Measurements from ENCODE around the gene HPS5.
"Not testable (repeated sequence)": the region's sequence is repeated elsewhere in the genome, so short reads cannot be mapped to it uniquely, and the experiment has no call there.

The HPS5 gene, protein sequence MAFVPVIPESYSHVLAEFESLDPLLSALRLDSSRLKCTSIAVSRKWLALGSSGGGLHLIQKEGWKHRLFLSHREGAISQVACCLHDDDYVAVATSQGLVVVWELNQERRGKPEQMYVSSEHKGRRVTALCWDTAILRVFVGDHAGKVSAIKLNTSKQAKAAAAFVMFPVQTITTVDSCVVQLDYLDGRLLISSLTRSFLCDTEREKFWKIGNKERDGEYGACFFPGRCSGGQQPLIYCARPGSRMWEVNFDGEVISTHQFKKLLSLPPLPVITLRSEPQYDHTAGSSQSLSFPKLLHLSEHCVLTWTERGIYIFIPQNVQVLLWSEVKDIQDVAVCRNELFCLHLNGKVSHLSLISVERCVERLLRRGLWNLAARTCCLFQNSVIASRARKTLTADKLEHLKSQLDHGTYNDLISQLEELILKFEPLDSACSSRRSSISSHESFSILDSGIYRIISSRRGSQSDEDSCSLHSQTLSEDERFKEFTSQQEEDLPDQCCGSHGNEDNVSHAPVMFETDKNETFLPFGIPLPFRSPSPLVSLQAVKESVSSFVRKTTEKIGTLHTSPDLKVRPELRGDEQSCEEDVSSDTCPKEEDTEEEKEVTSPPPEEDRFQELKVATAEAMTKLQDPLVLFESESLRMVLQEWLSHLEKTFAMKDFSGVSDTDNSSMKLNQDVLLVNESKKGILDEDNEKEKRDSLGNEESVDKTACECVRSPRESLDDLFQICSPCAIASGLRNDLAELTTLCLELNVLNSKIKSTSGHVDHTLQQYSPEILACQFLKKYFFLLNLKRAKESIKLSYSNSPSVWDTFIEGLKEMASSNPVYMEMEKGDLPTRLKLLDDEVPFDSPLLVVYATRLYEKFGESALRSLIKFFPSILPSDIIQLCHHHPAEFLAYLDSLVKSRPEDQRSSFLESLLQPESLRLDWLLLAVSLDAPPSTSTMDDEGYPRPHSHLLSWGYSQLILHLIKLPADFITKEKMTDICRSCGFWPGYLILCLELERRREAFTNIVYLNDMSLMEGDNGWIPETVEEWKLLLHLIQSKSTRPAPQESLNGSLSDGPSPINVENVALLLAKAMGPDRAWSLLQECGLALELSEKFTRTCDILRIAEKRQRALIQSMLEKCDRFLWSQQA

DNA sequence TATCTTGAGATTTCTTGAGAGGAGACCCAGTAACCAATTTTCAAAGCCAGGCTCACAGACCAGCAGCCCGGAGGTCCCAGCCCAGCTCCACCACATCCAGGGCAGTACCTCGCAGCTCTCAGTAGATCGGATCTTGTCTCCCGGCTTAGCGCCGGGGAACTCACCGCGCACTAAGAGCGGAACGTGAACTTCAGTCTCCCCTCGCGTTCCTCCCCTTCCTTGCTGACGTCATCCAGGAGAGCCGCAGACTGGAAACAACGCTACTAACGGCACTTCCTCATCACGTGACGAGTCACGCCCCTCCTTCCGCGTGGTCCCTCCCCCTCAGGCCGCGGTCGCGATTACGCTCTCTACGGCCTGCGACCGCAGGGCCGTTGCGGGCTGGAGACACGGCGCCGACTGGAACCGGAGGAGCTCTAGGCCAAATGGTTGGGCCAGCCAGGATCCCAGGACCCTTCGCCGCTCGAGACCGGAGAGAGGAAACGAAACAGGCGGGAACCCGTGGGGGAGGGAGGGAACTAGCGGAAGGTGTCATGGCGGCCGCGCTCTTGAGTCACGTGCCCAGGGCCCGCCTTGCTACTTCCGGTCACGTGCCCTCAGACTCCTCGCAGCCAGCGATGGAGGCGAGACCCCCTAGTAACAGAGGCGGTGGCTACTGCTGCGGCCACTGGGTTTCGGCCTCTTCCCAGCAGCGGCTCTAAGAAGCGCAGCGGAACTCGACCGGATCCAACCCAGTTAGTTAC lies at the start of gene HPS5, which contains the start of gene GTF2H1:
HPS5 (minus strand) TSS at position 172 of the 743 bp plus-strand sequence. CDS start 4,282 bp downstream, outside the sequence.
GTF2H1 (plus strand) TSS at position 599 of the 743 bp plus-strand sequence. CDS start 10,508 bp downstream, outside the sequence.
- DNase-seq = peak; percentile 99

DNA sequence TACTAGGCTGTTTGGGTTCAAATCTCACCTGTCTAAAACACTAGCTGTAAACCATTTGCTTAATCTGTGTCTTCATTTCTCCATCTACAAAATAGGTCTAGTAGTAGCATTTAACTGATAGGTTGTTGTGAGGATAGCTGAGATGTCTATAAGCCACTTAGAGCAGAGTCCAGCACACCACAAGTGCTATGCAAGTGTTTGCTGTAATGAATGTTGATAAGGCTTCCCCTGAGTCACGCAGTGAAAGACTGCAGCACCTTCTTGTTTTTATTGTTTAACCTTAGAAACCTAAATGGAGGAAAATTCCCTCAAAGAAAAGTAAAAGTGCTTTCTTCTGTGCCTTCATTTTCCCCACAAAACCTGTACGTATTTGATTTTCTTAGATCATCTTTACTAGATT lies 49.3 kb upstream of the HPS5 start:
- DNase-seq = no peak

DNA sequence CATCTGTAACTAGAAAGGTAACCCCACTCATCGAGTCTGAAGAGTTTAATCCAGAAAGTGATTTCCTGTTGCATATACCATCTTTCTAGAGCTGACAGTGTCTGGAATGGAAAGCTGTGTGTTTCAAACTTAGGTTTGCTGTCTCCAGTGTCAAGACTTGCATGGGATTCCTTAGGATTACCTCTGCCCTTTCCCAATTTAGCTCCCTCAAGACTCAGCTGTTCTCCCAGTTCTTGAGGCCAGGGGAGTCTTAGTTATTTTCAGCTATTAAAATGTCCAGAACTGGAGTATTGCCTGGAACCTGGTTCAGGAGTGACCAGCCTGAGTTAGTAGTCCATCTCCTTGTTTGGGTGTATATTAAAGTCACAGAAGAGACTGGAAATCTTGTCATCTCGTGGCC lies 47.5 kb upstream of the HPS5 start:
- DNase-seq = no peak

DNA sequence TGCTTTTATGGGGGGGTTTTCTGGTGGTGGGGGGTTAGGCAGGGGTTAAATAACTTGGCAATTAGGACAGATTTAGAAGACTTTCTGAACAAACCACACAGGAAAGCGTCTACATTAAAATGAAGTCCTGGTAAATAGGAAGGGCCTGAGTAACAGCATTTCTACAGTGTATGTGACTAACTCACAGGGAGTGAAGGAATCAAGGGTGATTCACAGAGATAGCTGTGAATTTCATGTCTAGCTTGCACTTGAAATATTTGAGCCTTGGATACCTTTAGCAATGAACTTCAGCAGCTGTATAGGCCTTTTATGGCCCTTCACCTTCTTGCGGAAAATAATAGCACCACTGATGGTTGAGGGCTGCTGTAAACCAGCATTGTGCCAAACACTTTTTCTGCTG lies 46.3 kb upstream of the HPS5 start:
- DNase-seq = peak; percentile 48

DNA sequence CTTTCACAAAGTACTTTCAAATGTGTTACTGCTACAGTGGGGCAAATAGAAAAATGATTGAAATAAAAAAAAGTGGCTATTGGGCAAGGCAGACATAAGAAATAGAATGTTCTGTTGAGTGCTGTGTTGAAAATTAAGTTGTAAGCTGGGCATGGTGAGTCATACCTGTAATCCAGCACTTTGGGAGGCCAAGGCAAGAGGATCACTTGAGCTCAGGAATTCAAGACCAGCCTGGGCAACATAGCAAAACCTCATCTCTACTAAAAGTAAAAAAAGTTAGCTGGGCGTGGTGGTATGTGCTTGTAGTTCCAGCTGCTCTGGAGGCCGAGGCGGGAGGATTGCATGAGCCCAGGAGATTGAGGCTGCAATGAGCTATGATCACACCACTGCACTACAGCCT lies 45.5 kb upstream of the HPS5 start:
- DNase-seq = peak; percentile 34

DNA sequence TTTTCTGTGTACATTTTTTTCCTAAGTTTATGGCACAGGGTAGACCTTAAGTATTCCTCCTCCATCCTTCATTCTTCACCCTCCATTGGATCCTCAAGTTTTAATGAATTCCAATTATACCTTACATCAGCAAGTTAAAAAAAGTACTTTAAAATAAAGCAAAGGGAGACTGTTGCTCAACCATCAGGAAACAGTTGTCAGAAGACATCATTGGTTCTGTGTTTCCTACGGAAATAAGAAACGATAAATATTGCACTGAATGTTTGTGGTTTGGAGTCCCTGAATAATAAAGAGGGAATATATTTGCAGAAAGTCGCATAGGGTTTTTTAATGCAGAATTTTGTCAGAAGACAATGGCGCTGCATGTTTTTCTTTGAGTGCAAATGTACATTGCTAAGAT lies 44.3 kb upstream of the HPS5 start:
- no peak for DNase-seq

DNA sequence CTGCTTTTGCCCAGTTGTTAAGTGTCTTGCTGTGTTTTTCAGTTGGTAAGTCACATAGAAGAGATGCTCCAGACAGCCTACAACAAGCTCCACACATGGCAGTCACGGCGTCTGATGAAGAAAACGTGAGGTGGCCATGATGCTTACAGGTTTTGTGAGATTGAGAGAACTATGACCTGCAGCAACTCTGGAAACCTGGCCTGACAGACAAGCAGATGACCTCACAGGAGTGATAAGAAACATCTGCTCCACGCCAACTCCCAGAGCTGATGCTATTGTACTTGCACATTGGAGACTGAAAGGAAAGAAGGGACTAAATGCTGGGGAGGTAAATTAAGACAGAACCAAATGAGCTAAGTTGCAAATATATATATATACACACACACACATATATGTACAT lies 43.8 kb upstream of the HPS5 start:
- DNase-seq = no peak

DNA sequence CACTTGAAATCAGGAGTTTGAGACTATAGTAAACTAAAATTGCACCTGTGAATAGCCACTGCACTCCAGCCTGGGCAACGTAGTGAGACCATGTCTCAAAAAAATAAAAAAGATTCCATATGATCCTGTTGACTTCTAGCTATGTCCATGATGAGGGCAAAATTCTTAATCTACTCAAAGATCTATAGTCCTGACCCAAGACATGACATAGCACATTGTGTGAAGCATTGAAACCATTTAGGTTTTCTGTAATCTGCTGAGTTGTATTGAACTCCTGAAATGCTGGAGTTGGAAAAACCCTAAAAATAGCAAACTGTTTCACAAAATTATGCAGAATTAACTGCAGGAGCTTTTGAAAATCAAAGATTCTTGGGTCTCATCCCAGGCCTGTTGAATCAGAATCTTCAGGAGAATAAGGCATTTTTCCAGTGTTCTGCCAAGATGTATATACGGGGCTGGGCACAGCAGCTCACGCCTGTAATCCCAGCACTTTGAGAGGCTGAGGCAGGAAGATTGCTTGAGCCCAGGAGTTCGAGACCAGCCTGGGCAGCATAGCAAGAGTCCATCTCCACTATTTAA lies 42.6 kb upstream of the HPS5 start:
- no peak for DNase-seq

DNA sequence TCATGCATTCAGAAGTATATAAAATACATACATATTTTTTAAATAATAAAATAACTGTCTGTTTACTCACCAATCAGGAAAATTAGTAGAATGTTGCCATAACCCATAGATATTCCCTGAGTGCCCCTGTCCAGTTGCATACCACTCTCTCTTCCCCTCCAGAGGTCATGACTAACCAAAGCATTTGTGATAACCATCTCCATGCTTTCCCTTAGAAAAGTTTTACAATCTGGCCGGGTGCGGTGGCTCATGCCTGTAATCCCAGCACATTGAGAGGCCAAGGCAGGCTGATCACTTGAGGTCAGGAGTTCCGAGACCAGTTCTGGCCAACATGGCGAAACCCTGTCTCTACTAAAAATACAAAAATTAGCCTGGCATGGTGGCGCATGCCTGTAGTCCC lies 39.2 kb upstream of the HPS5 start:
- no peak for DNase-seq

DNA sequence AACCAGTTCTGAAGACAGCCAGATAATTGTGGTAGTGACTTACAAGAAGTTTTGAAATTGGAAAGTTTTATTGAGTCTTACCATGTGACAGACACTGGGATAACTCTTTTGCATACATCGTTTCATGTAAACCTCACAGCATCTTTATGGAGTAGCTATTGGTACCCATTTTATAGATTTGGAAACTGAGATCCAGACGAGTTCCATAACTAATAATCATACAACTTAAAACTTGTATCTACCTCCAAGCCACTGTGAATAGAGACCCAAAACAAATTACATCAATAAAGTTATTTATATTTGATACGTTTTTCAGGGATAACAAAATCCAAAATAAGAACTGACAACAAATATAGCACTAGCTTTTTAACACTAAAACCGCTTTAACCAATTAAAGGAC lies 36.7 kb upstream of the HPS5 start:
- no peak for DNase-seq

DNA sequence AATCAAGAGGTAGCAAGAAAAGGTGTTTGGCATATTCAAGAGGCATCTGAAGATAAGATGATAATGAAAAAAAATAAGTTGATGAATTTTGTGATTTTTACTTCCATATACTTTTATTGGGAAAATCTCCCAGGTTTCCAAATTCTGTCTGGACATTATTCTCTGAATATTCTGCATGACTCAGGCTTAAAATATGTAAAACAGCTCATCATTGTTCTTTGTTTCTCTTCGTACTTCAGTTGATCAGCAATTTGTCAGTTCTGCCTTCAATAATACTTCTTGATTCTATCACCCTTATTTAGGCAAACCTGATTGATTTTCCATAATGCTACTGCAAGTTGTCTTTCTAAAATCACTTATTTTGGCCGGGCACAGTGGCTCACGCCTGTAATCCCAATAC lies 30.6 kb upstream of the HPS5 start:
- peak; percentile 35 for DNase-seq

DNA sequence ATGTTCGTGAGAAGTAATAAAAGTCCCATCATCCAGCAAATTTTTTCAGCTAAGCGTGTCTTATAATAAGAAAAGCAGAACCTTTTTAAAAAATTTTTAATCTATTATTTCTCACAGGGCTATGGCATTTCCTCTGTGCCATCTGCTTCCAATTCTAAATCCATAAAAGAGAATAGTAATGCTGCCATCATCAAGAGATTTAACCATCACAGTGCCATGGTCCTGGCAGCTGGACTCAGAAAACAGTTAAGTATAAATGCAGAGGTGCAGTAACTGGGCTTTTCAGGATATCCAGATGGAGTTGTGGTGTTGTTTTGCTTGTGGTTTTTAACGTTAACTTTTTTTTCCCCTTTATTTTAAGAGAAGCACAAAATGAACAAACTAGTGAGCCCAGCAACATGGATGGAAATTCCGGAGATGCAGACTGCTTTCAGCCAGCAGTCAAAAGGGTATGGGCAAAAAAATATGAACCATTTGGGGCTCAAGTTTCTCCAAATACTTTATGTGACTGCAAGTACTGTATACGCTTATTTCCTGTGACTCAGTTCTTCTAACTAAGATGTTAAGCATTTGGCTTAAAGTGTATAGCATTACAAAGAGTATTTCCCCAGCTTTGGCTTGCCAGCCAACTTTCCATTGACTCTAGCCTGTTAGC lies 25.7 kb upstream of the HPS5 start:
- peak; percentile 93 for DNase-seq

DNA sequence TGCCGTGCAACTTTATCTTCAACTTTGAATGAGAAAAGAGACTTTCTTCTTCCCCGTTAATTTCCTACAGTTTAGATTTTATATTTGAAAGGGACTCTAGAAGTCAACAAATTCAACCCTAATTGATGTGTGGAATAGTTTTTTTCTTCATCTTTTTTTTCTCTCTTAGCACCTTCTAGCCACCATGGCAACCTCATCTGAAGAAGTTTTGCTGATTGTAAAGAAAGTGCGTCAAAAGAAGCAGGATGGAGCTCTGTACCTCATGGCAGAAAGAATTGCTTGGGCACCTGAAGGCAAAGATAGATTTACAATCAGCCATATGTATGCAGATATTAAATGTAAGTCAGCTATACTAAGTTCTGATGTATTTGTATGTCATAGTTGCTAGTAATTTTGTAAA lies 11.0 kb upstream of the HPS5 start:
- DNase-seq = no peak

DNA sequence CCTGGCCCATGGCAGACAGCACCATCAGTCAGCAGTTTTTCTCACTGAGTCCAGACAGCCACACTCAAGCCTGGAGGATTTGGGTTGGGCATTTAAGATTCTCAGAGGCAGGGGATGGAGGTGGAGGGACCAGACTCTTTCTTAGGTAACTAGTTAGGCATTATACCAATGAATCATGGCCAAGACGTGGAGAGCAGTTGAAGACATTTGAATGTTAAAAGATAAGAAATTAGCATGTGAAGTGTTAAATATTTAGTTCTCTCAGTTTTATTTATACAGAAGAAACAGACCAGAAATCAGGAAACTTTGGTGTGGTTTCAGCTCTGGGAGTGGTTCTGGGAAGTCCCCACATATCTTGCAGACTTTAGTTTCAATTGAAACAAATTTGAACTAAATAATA lies 10.4 kb upstream of the HPS5 start:
- no peak for DNase-seq

DNA sequence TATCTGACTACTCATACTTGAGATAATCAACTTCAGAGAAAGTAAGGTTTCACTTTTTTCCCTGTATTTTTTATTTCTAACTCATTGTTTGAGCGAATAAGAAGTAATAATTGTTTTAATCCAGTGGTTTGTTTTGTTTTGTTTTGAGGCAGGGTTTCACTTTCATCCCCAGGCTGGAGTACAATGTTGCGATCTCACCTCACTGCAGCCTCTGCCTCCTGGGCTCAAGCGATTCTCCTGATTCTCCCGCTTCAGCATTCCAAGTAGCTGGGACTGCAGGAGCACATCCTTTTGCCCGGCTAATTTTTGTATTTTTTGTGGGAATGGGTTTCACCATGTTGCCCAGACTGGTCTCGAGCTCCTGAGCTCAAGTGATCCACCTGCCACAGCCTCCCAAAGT lies 9.0 kb upstream of the HPS5 start:
- DNase-seq = no peak

DNA sequence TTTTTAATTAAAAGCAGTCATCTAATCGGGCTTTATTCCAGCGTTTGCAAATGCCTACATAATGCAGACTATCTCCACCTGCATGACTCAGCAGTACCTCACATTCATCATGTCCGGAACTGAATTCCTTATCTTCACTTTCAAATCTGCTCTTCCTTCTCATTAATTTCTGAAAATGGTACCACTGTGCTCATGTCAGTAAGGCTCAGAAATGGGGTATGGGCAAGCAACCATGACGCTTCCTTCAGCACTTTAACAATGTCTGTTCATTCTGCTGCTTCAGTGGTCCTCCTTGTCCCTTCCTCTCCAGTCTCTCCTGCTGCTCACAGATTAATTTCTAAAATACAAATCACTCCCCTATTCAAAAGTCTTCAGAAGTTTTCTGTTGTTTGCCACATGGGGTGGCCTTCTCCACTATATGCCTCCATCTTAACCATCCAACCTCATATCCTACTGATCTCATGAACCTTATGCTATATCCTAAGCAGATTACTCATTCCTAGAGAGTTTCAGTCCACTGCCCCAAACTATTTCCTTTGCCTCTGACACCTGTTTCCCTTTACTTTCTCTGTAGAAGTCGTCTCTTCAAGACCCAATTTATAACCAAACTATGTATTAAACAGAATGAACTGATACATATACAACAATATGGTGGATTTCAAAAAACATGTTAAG lies 7.4 kb upstream of the HPS5 start:
- no peak for DNase-seq

DNA sequence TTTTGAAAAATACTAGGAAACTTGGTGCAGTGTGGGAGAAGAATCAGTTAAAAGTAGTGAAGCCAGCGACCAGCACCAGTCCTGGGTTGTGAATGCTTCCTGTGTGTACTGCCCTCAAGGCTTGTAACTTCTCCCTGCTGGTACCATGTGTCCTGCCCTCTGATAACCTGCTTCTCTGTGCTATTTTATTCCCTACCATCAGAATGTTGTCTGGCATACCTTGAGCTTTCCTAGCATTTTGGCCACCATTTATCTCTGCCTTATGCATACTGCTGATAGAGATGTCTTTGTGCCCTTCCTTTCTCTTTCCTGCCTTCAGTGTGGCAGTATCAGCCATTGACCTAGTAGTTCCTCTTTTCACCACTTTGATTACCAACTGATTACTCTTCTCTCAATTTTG lies 2.4 kb upstream of the HPS5 start:
- no peak for DNase-seq

DNA sequence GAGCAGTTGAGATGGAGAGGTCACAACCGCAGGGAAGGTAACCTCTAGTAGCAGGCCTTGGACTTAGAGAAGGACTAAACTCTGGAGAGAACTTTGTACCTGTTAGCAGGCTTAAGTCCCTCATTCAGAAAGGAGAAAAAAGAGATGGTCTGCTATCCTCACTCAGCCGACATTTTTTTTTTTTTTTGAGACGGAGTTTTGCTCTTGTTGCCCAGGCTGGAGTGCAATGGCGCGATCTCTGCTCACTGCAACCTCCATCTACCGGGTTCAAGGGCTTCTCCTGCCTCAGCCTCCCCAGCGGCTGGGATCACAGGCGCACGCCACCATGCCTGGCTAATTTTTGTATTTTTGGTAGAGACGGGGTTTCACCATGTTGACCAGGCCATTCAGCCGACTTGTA lies 1.9 kb upstream of the HPS5 start:
- DNase-seq = not testable (repeated sequence)

DNA sequence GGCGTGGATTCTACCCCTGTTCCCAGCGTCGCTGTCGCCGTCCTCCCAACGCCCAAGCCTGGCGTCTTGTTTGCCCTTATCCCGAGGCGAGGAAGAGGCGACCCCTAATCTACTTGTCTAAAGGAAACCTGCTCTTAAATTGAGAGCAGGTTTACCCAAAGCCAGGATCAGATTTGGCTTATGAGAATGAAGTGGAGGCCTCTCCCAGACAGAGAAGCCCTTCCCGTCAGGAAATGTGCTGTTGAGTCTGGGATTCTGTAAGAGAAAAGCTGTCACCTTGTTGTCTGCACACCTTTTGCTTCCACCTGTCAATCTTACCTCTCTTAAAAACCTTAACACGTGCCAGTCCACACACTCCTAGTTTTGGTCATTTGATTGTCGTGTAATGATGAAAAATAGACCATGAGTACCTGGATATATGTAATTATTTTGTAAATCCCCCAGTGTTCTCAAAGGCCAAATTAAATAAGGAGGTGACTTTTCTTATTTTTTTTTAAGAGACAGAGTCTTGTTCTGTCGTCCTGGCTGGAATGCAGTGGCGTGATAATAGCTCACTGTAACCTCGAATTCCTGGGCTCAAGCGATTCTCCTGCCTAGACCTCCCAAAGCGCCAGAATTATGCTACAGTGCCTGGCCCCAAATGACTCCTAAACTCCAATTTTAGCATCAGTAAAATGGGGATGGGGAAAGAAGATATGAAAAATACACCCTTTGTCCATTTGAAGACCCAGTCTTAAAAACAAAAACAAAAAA lies 1.1 kb upstream of the HPS5 start:
- DNase-seq = no peak

DNA sequence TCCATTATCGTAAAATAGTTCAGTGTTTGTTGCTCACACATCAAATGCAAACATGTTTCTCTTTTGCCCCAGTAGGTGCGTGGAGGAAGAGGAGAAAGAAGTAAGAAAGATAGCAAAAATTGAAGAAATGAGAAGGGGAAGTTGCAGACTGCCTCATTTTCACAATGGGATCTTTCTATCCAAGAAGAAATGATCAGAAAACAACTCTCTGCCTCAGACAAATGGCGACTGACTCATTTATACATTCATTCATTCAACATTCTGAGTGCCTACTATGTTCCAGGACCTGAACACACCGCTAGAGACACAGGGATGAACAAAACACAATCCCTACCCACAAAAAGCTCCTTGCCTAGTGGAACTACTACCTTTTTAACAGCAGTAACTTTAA lies 367 bp downstream of the HPS5 start:
- DNase-seq = peak; percentile 33
